ENCODE measurements around the gene CDC42EP1. TPM values are rescaled to one million over a fixed set of nuclear protein-coding genes. Genes with fewer than 3 reads are reported as not detected.

Gene CDC42EP1
- total RNA-seq, 2 donors from 2014 or later = 61.6 to 104 TPM

- no peak for ATAC-seq (ENCODE audit: insufficient number of reproducible peaks, low FRiP score, low read depth)
- DNase-seq (ENCODE audit: low spot score) = no peak
- Histone ChIP-seq H3K9me3 (no peaks in the 10 kb centered on the region), H3K4me3 (no peak overlapping the region), H3K27me3 (replicated peaks; ENCODE audit: insufficient read depth) (no peaks in the 10 kb centered on the region), H3K4me1 (ENCODE audit: control insufficient read depth in 1 of 2, low read depth in 2 of 2) (peaks cover 36 to 56% of the 10 kb centered on the region in 2 donors), H3K27ac (no peak overlapping the region), H3K36me3 (peaks cover 19% of the 10 kb centered on the region)
- TF ChIP-seq, protein P1, sequence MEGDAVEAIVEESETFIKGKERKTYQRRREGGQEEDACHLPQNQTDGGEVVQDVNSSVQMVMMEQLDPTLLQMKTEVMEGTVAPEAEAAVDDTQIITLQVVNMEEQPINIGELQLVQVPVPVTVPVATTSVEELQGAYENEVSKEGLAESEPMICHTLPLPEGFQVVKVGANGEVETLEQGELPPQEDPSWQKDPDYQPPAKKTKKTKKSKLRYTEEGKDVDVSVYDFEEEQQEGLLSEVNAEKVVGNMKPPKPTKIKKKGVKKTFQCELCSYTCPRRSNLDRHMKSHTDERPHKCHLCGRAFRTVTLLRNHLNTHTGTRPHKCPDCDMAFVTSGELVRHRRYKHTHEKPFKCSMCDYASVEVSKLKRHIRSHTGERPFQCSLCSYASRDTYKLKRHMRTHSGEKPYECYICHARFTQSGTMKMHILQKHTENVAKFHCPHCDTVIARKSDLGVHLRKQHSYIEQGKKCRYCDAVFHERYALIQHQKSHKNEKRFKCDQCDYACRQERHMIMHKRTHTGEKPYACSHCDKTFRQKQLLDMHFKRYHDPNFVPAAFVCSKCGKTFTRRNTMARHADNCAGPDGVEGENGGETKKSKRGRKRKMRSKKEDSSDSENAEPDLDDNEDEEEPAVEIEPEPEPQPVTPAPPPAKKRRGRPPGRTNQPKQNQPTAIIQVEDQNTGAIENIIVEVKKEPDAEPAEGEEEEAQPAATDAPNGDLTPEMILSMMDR (IDR thresholded peaks at IDR 0.05) = no peak
Observed at GRCh38 chr22:37568448-37569008, 8.2 kb downstream of the CDC42EP1 start.

DNA sequence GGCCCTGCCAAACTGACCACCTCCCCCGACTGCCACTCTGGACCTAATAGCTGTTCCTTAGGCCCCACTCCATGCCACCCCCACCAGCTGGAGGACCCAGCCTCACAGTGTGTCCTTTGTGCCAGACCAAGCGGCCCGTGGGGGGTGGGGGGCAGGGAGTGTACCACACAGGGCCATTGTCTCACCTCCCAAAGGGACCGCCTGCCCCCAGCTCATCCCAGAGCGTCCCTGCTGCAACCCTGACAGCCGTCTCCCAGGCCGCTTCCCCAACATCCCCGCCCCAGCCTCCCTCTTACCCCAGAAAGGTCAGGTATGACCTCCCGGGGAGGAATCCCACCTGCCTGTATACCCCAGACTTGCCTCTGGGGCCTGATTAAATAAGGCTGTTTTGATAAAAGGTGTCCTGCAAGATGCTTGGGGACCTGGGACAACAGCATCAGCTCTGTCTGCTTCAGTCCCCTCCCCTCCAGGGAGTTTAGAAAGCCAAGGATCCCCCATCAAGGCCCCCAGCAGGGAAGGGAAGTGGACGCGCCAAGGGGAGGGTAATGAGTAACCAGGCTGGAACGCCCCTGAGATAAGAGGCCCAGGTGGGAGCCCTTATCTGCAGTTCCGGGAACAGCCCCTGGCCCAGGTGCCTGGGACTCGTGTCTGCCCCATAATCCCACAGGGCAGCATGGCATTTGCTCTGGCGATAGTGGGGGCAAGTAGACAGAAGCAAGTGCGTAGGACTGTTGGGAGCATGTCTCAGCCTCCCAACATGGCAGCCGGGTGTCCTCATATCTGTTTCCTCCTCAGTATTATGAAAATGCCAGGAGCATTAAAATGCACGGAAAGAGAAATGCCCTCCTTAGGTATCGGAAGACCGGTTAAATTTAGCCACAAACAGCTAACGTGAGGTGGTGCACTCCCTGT, 9.0 kb downstream of the CDC42EP1 start:
- H3K4me3 ChIP-seq = no peak overlapping the region
- ATAC-seq (ENCODE audit: insufficient number of reproducible peaks, low FRiP score, low read depth) (no peak), DNase-seq (ENCODE audit: low spot score) (no peak)
- H3K27me3 ChIP-seq (replicated peaks; ENCODE audit: insufficient read depth) = no peaks in the 10 kb centered on the region
- H3K9me3 ChIP-seq = no peaks in the 10 kb centered on the region
- TF ChIP-seq, protein P1 (IDR thresholded peaks at IDR 0.05) = no peak
- peaks cover 30 to 48% of the 10 kb centered on the region in 2 donors for H3K4me1 ChIP-seq (ENCODE audit: control insufficient read depth in 1 of 2, low read depth in 2 of 2)
- H3K27ac ChIP-seq = no peak overlapping the region
- peaks cover 19% of the 10 kb centered on the region for H3K36me3 ChIP-seq

DNA sequence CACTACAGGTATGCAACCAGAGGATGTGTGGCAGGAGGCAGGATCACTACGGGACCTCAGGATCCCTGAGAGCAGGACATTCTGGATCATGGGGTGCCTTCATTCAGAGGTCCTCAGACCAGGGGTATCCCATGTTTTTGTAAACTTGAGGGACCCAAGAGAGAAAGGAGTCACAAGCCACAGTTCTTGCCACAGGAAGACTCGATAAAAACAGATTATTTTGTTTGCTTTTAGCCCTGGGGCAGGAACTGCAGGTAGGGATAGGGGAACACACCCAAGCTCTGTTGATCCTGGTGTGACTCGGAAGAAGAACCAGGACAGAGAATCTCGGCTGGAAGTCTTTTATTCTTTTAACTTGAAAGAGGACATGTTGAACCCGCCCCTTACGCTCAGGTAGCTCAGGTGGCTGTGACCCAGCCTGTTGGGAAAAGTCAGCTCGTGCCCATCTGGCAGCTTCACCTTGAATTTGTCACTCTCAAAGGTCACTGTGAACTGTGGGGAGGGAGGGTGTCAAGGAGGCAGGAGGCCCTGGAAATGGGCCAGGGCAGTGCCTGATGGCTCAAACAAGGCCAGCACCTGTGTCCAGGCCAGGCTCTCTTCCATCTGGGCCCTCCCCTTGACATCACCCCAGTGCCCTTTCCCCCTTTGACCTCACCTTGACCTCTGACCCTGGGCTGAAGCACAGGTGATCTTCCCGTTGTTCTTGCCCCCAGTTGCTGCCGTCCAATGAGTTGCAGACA, 9.8 kb downstream of the CDC42EP1 start:
- peaks cover 19% of the 10 kb centered on the region for H3K36me3 ChIP-seq
- no peak overlapping the region for H3K27ac ChIP-seq
- no peak for ATAC-seq (ENCODE audit: insufficient number of reproducible peaks, low FRiP score, low read depth)
- H3K9me3 ChIP-seq = no peaks in the 10 kb centered on the region
- H3K27me3 ChIP-seq (replicated peaks; ENCODE audit: insufficient read depth) = no peaks in the 10 kb centered on the region
- TF ChIP-seq, protein P1 (IDR thresholded peaks at IDR 0.05) = no peak
- peaks cover 22 to 40% of the 10 kb centered on the region in 2 donors for H3K4me1 ChIP-seq (ENCODE audit: control insufficient read depth in 1 of 2, low read depth in 2 of 2)
- no peak for DNase-seq (ENCODE audit: low spot score)
- H3K4me3 ChIP-seq = no peak overlapping the region

DNA sequence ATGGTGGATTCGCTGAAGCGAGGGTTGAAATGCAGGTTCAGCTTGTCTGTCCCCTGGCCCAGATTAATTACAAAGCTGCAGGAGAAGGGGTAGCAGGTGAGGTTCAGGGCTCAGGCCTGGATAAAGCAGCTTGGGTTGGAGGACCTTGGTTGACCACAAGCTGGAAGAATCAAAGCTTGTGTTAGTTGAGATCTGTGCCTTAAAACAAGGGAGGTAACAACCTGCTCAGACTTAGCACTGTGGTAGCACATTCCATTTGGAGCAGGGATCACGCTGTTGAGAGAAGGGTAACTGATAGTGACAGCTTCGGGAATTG, 10.3 kb downstream of the CDC42EP1 start:
- DNase-seq (ENCODE audit: low spot score) = no peak
- Histone ChIP-seq H3K36me3 (peaks cover 19% of the 10 kb centered on the region), H3K4me3 (no peak overlapping the region), H3K9me3 (no peaks in the 10 kb centered on the region), H3K27me3 (replicated peaks; ENCODE audit: insufficient read depth) (no peaks in the 10 kb centered on the region), H3K4me1 (ENCODE audit: control insufficient read depth in 1 of 2, low read depth in 2 of 2) (peaks cover 18 to 35% of the 10 kb centered on the region in 2 donors), H3K27ac (no peak overlapping the region)
- TF ChIP-seq, protein P1 (IDR thresholded peaks at IDR 0.05) = no peak
- ATAC-seq (ENCODE audit: insufficient number of reproducible peaks, low FRiP score, low read depth) = no peak
